Right atrium auricular region (tissue), 2 donors: ENCODE data around the gene TNFAIP6. TPM values are rescaled to one million over a fixed set of nuclear protein-coding genes. Genes with fewer than 3 reads are reported as not detected.

Experiments used
- DNase-seq: peaks from one replicate; pipeline ENCODE4 v3.0.0-alpha.2; 2019; ENCODE audit warnings: low spot score
- H3K27ac ChIP-seq, 2 donors: fragments of 200-600 bp; sonication (generic); 1 replicate in 1 of 2; 2 replicates in 1 of 2; pipeline ENCODE4 v1.5.1; 2016 to 2019
- H3K27me3 ChIP-seq, 2 donors: fragments of 200-600 bp; sonication (generic); one replicate each; pipeline versions ENCODE4 v1.5.1 to v1.6.0; 2017 to 2019
- H3K36me3 ChIP-seq: fragments of 200-600 bp; sonication (generic); one replicate; pipeline ENCODE4 v1.5.1; 2016
- H3K4me1 ChIP-seq, 2 donors: fragments of 200-600 bp; sonication (generic); one replicate each; pipeline versions ENCODE4 v1.5.1 to v1.6.0; 2017 to 2019
- H3K4me3 ChIP-seq, 2 donors: fragments of 200-600 bp; sonication (generic); 1 replicate in 1 of 2; 2 replicates in 1 of 2; pipeline ENCODE4 v1.5.1; 2017 to 2019; ENCODE audit warnings: mild to moderate bottlenecking in 1 of 2, moderate library complexity in 1 of 2
- H3K9me3 ChIP-seq, 2 donors: fragments of 200-600 bp; sonication (generic); one replicate each; pipeline ENCODE4 v1.5.1; 2019
- CTCF ChIP-seq, 2 donors: fragments of 200-600 bp; sonication (generic); IDR thresholded peaks; one replicate each; pipeline ENCODE4 v1.5.1; 2019; ENCODE audit warnings: antibody characterized with exemption in 2 of 2
- microRNA-seq, 2 donors: library from miRNA; unstranded; fragments of <30 nt; microRNA quantifications; one replicate each; pipeline ENCODE4, GENCODE V29; 2016 to 2017; ENCODE audit warnings: borderline number of aligned reads in 2 of 2, borderline replicate concordance in 1 of 2
- total RNA-seq, 2 donors: library from RNA; depleted of rRNA; stranded (reverse); fragments of >200 nt; gene quantifications; one replicate each; pipeline ENCODE4 v1.1.0, GENCODE V29; 2016

The TNFAIP6 gene
- total RNA-seq, 2 donors from 2014 or later: 2.8 to 5.2 TPM

GRCh38 chr2:151422917-151423439 is 65.6 kb downstream of the TNFAIP6 start:
- peaks cover 56% of the 10 kb centered on the region for H3K36me3 ChIP-seq
- no peak overlapping the region for H3K4me3 ChIP-seq
- no peaks in the 10 kb centered on the region for H3K4me1 ChIP-seq
- no peak overlapping the region for H3K27ac ChIP-seq
- H3K9me3 ChIP-seq: no peaks in the 10 kb centered on the region
- no peak for DNase-seq
- H3K27me3 ChIP-seq: no peaks in the 10 kb centered on the region
- TF ChIP-seq CTCF (IDR thresholded peaks at IDR 0.05): no peak

- Histone ChIP-seq H3K4me3 (no peak overlapping the region), H3K27ac (no peak overlapping the region), H3K36me3 (peaks cover 56% of the 10 kb centered on the region), H3K9me3 (no peaks in the 10 kb centered on the region), H3K4me1 (no peaks in the 10 kb centered on the region), H3K27me3 (no peaks in the 10 kb centered on the region)
- TF ChIP-seq CTCF (IDR thresholded peaks at IDR 0.05): no peak
- no peak for DNase-seq
Observed at GRCh38 chr2:151423760-151424159, 66.4 kb downstream of the TNFAIP6 start.

Small RNA genes lying within 50 kb of the gene (microRNA-seq; reads per million reads assigned to microRNA genes)
- gene MIR4773-1 (0 reads per million in 2 donors), gene MIR4773-2 (0 reads per million in 2 donors)

Other genes with a start within 250 kb of the TNFAIP6 start
- 1 to 10 TPM; 1.6 to 2.0 TPM for gene RBM43, start 95.7 kb upstream of the TNFAIP6 start, total RNA-seq
- gene NMI, start 67.9 kb upstream of the TNFAIP6 start, total RNA-seq: 1 to 10 TPM; 3.6 to 3.9 TPM
- gene RIF1, start 52.3 kb downstream of the TNFAIP6 start, total RNA-seq: 10 to 100 TPM; 11.9 to 13.8 TPM